WTC11 (cell line): ENCODE measurements around the gene FAM181A. TPM values are rescaled to one million over a fixed set of nuclear protein-coding genes. Genes with fewer than 3 reads are reported as not detected.

Experiments used
- ATF1 ChIP-seq: sonication (generic); formaldehyde crosslinking; IDR thresholded peaks from 2 replicates; pipeline ENCODE4 v1.8.1; 2023; ENCODE audit warnings: mild to moderate bottlenecking, moderate library complexity, missing genetic modification reagents
- ATF2 ChIP-seq: sonication (generic); formaldehyde crosslinking; IDR thresholded peaks from 2 replicates; pipeline ENCODE4 v1.8.1; 2022; ENCODE audit warnings: low read depth, missing genetic modification reagents, borderline replicate concordance
- ESRRA ChIP-seq: sonication (generic); formaldehyde crosslinking; IDR thresholded peaks from 2 replicates; pipeline ENCODE4 v1.8.1; 2022; ENCODE audit warnings: mild to moderate bottlenecking, missing genetic modification reagents, borderline replicate concordance
- ETV6 ChIP-seq: sonication (generic); formaldehyde crosslinking; IDR thresholded peaks from 2 replicates; pipeline ENCODE4 v1.8.1; 2022; ENCODE audit warnings: mild to moderate bottlenecking, missing genetic modification reagents
- FOXK1 ChIP-seq: sonication (generic); formaldehyde crosslinking; IDR thresholded peaks from 2 replicates; pipeline ENCODE4 v1.8.0; 2022; ENCODE audit warnings: mild to moderate bottlenecking, moderate library complexity, missing genetic modification reagents
- MXD4 ChIP-seq: fragments of 250-450 bp; sonication (Bioruptor Pico); IDR thresholded peaks from 2 replicates; pipeline ENCODE4 v1.8.0; 2021; ENCODE audit warnings: mild to moderate bottlenecking, moderate library complexity, borderline replicate concordance
- MYBL2 ChIP-seq: sonication (generic); formaldehyde crosslinking; IDR thresholded peaks from 2 replicates; pipeline ENCODE4 v1.8.1; 2023; ENCODE audit warnings: mild to moderate bottlenecking, moderate library complexity, missing genetic modification reagents
- NFE2L1 ChIP-seq: sonication (generic); formaldehyde crosslinking; IDR thresholded peaks from 2 replicates; pipeline ENCODE4 v1.8.1; 2023; ENCODE audit warnings: missing genetic modification reagents
- SMAD3 ChIP-seq: sonication (generic); formaldehyde crosslinking; IDR thresholded peaks from 2 replicates; pipeline ENCODE4 v1.8.0; 2022; ENCODE audit warnings: missing genetic modification reagents, mild to moderate bottlenecking, borderline replicate concordance
- SOX15 ChIP-seq: fragments of 250-450 bp; sonication (Bioruptor Pico); IDR thresholded peaks from 2 replicates; pipeline ENCODE4 v1.9.0; 2021; ENCODE audit warnings: mild to moderate bottlenecking
- SP1 ChIP-seq: sonication (generic); formaldehyde crosslinking; conservative IDR thresholded peaks from 2 replicates; pipeline ENCODE4 v1.8.1; 2022; ENCODE audit warnings: missing genetic modification reagents
- ZBTB21 ChIP-seq: sonication (generic); formaldehyde crosslinking; IDR thresholded peaks from 2 replicates; pipeline ENCODE4 v1.8.1; 2023; ENCODE audit warnings: mild to moderate bottlenecking, missing genetic modification reagents, borderline replicate concordance
- ZBTB43 ChIP-seq: sonication (generic); formaldehyde crosslinking; IDR thresholded peaks from 2 replicates; pipeline ENCODE4 v1.8.1; 2023; ENCODE audit warnings: mild to moderate bottlenecking, missing genetic modification reagents
- ZNF396 ChIP-seq: fragments of 250-450 bp; sonication (Bioruptor Pico); IDR thresholded peaks from 2 replicates; pipeline ENCODE4 v1.8.0; 2021; ENCODE audit warnings: mild to moderate bottlenecking, moderate library complexity, borderline replicate concordance
- ZNF512 ChIP-seq: sonication (generic); formaldehyde crosslinking; IDR thresholded peaks from 2 replicates; pipeline ENCODE4 v1.8.1; 2022; ENCODE audit warnings: missing genetic modification reagents, borderline replicate concordance
- total RNA-seq: library from RNA; stranded (reverse); gene quantifications from 3 replicates; pipeline ENCODE4 v1.2.3, GENCODE V29; 2021
- TF ChIP-seq, protein P1 (sequence below): sonication (generic); formaldehyde crosslinking; IDR thresholded peaks from 2 replicates; pipeline ENCODE4 v1.8.1; 2023; ENCODE audit warnings: mild to moderate bottlenecking, missing genetic modification reagents, borderline replicate concordance
- TF ChIP-seq, protein P2 (sequence below): sonication (generic); formaldehyde crosslinking; IDR thresholded peaks from 2 replicates; pipeline ENCODE4 v1.8.1; 2022; ENCODE audit warnings: low read depth, mild to moderate bottlenecking, moderate library complexity, missing genetic modification reagents, borderline replicate concordance
- TF ChIP-seq, protein P3 (sequence below): sonication (generic); formaldehyde crosslinking; IDR thresholded peaks from 2 replicates; pipeline ENCODE4 v1.8.1; 2023; ENCODE audit warnings: mild to moderate bottlenecking, missing genetic modification reagents
- TF ChIP-seq, protein P4 (sequence below): fragments of 250-450 bp; sonication (Bioruptor Pico); IDR thresholded peaks from 2 replicates; pipeline ENCODE4 v1.9.0; 2021; ENCODE audit warnings: mild to moderate bottlenecking

The FAM181A gene
- total RNA-seq, 1 experiment from 2014 or later, result not detected

DNA sequence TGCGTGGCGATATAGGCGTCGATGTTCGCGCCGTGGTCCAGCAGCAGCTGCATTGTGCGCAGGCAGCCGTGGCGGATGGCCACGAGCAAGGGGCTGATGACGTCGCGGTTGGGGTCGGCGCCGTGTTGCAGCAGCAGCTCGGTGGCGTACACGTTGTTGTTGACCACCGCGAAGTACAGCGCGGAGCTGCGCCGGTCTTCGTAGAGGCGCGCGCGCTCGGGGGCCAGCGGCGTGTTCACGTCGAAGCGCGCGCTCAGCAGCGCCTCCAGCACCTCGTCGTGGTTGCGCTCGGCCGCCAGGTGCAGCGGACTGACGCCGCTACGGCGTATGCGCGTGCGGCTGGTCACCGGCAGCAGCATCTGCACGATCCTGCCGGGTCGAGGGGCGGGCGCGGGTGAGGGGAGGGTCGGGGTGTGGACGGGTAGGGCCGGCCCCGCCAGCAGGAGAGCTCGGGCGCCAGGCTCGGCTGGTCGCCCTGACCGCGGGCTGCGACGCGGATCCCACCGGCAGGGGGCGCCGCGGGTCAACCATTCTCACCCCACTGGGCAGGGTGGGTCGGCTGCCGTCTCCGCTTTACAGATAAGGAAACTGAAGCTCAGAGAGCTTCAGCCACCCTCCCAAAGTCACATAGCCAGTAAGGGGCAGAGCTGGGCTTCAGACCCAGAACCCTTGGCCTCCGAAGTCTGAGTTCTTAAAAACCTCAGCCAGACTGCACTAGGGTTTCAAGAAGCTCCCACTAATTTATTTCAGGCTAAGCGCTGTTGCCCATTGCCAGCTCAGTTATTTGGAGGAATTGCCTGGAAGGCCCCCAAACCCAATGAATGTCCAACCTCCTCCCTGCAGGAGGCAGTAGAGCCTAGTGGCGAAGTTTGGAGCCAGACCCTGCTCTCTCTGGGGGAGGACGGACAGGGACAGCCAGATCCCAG lies 12.4 kb downstream of the FAM181A start (continued):
- TF ChIP-seq, protein P1, sequence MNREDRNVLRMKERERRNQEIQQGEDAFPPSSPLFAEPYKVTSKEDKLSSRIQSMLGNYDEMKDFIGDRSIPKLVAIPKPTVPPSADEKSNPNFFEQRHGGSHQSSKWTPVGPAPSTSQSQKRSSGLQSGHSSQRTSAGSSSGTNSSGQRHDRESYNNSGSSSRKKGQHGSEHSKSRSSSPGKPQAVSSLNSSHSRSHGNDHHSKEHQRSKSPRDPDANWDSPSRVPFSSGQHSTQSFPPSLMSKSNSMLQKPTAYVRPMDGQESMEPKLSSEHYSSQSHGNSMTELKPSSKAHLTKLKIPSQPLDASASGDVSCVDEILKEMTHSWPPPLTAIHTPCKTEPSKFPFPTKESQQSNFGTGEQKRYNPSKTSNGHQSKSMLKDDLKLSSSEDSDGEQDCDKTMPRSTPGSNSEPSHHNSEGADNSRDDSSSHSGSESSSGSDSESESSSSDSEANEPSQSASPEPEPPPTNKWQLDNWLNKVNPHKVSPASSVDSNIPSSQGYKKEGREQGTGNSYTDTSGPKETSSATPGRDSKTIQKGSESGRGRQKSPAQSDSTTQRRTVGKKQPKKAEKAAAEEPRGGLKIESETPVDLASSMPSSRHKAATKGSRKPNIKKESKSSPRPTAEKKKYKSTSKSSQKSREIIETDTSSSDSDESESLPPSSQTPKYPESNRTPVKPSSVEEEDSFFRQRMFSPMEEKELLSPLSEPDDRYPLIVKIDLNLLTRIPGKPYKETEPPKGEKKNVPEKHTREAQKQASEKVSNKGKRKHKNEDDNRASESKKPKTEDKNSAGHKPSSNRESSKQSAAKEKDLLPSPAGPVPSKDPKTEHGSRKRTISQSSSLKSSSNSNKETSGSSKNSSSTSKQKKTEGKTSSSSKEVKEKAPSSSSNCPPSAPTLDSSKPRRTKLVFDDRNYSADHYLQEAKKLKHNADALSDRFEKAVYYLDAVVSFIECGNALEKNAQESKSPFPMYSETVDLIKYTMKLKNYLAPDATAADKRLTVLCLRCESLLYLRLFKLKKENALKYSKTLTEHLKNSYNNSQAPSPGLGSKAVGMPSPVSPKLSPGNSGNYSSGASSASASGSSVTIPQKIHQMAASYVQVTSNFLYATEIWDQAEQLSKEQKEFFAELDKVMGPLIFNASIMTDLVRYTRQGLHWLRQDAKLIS (CRISPR knock-in tag), result peak; percentile 94
- TF ChIP-seq, protein P2, sequence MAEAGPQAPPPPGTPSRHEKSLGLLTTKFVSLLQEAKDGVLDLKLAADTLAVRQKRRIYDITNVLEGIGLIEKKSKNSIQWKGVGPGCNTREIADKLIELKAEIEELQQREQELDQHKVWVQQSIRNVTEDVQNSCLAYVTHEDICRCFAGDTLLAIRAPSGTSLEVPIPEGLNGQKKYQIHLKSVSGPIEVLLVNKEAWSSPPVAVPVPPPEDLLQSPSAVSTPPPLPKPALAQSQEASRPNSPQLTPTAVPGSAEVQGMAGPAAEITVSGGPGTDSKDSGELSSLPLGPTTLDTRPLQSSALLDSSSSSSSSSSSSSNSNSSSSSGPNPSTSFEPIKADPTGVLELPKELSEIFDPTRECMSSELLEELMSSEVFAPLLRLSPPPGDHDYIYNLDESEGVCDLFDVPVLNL (CRISPR knock-in tag), result peak; percentile 89
- TF ChIP-seq, protein P3, sequence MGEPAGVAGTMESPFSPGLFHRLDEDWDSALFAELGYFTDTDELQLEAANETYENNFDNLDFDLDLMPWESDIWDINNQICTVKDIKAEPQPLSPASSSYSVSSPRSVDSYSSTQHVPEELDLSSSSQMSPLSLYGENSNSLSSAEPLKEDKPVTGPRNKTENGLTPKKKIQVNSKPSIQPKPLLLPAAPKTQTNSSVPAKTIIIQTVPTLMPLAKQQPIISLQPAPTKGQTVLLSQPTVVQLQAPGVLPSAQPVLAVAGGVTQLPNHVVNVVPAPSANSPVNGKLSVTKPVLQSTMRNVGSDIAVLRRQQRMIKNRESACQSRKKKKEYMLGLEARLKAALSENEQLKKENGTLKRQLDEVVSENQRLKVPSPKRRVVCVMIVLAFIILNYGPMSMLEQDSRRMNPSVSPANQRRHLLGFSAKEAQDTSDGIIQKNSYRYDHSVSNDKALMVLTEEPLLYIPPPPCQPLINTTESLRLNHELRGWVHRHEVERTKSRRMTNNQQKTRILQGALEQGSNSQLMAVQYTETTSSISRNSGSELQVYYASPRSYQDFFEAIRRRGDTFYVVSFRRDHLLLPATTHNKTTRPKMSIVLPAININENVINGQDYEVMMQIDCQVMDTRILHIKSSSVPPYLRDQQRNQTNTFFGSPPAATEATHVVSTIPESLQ (CRISPR knock-in tag), result no peak
- TF ChIP-seq ZNF396 (CRISPR knock-in tag) (no peak), ZNF512 (CRISPR knock-in tag) (no peak), ZBTB43 (CRISPR knock-in tag) (peak; percentile 97), FOXK1 (CRISPR knock-in tag) (peak; percentile 91), ESRRA (CRISPR knock-in tag) (peak; percentile 96), SP1 (peak; percentile 77; the same call in 1 of the 2 replicates), ZBTB21 (peak; percentile 55; the same call in 1 of the 2 replicates), MYBL2 (CRISPR knock-in tag) (peak; percentile 97), SOX15 (no peak), ATF2 (CRISPR knock-in tag) (peak; percentile 82; the same call in 1 of the 2 replicates), ATF1 (CRISPR knock-in tag) (peak; percentile 86; the same call in 1 of the 2 replicates), NFE2L1 (CRISPR knock-in tag) (peak; percentile 94), SMAD3 (CRISPR knock-in tag) (peak; percentile 81), MXD4 (no peak), ETV6 (0 out of 2 replicates have a peak, but pooled peaks have one; percentile 42)
- TF ChIP-seq, protein P4, sequence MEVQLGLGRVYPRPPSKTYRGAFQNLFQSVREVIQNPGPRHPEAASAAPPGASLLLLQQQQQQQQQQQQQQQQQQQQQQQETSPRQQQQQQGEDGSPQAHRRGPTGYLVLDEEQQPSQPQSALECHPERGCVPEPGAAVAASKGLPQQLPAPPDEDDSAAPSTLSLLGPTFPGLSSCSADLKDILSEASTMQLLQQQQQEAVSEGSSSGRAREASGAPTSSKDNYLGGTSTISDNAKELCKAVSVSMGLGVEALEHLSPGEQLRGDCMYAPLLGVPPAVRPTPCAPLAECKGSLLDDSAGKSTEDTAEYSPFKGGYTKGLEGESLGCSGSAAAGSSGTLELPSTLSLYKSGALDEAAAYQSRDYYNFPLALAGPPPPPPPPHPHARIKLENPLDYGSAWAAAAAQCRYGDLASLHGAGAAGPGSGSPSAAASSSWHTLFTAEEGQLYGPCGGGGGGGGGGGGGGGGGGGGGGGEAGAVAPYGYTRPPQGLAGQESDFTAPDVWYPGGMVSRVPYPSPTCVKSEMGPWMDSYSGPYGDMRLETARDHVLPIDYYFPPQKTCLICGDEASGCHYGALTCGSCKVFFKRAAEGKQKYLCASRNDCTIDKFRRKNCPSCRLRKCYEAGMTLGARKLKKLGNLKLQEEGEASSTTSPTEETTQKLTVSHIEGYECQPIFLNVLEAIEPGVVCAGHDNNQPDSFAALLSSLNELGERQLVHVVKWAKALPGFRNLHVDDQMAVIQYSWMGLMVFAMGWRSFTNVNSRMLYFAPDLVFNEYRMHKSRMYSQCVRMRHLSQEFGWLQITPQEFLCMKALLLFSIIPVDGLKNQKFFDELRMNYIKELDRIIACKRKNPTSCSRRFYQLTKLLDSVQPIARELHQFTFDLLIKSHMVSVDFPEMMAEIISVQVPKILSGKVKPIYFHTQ, result no peak
- TF ChIP-seq, all 79 proteins: peak for 50
